ENCODE data around the gene ARL2.

The ARL2 gene

GRCh38 chr11:65016705-65017104 is 2.7 kb downstream of the ARL2 start:
- POLR2A ChIA-PET: interaction anchor here (0.5 to 1.9 kb wide), 3 partner anchors 9 to 96 kb away, joined by 3 to 6 read pairs (median 3); no protein-coding TSS in a partner anchor
- CTCF ChIA-PET: interaction anchor here (0.6 kb wide), 1 partner anchor 134 kb away, joined by 6 read pairs; no protein-coding TSS in a partner anchor
- Histone ChIP-seq H3K27ac (ENCODE audit: extremely low read depth, low read depth, low read length) (no peak overlapping the region), H3K4me1 (ENCODE audit: control insufficient read depth, insufficient read depth, low read length) (no peaks in the 10 kb centered on the region), H3K9me3 (ENCODE audit: control insufficient read depth, insufficient read depth, low read depth, low read length) (no peaks in the 10 kb centered on the region), H3K4me3 (ENCODE audit: low read depth, low read length) (no peak overlapping the region), H3K36me3 (ENCODE audit: control insufficient read depth in 2 of 2, insufficient read depth in 1 of 2, low read length in 2 of 2) (peaks cover 0 to 48% of the 10 kb centered on the region in 2 experiments; a peak in 2 of 3 replicates)
- TF ChIP-seq ZSCAN30 (tag by site-specific recombination; IDR thresholded peaks at IDR 0.05) (no peak), ZNF658 (tag by site-specific recombination; IDR thresholded peaks at IDR 0.05) (no peak), EGR2 (tag by site-specific recombination; IDR thresholded peaks at IDR 0.05; ENCODE audit: low read depth) (0 out of 2 replicates have a peak, but pooled peaks have one; percentile 8), ZNF10 (tag by site-specific recombination; IDR thresholded peaks at IDR 0.05) (0 out of 2 replicates have a peak, but pooled peaks have one; percentile 50), ZFHX2 (tag by site-specific recombination; conservative IDR thresholded peaks at IDR 0.05) (peak; percentile 47; the same call in 1 of the 2 replicates)

- H3K9me3 ChIP-seq (ENCODE audit: control insufficient read depth, insufficient read depth, low read depth, low read length): no peaks in the 10 kb centered on the region
- ChIA-PET CTCF (interaction anchor here (0.6 to 1.2 kb wide), 2 partner anchors 94 to 365 kb away, joined by 3 read pairs; partner anchors contain the start of genes SLC25A45 and TM7SF2), POLR2A (interaction anchor here (0.8 to 1.6 kb wide), 2 partner anchors 10 to 94 kb away, joined by 3 read pairs; partner anchors contain the start of gene SNX15)
- no peaks in the 10 kb centered on the region for H3K4me1 ChIP-seq (ENCODE audit: control insufficient read depth, insufficient read depth, low read length)
- H3K36me3 ChIP-seq (ENCODE audit: control insufficient read depth in 2 of 2, insufficient read depth in 1 of 2, low read length in 2 of 2): peaks cover 0 to 54% of the 10 kb centered on the region in 2 experiments; a peak in 2 of 3 replicates
- H3K27ac ChIP-seq (ENCODE audit: extremely low read depth, low read depth, low read length): no peak overlapping the region
- no peak overlapping the region for H3K4me3 ChIP-seq (ENCODE audit: low read depth, low read length)
- TF ChIP-seq KLF9 (tag by site-specific recombination; IDR thresholded peaks at IDR 0.05; ENCODE audit: low read depth) (no peak), INSM2 (tag by site-specific recombination; IDR thresholded peaks at IDR 0.05) (no peak), KLF17 (tag by site-specific recombination; IDR thresholded peaks at IDR 0.05) (no peak), PRDM10 (tag by site-specific recombination; IDR thresholded peaks at IDR 0.05) (no peak), ZNF10 (tag by site-specific recombination; IDR thresholded peaks at IDR 0.05) (no peak), ZNF155 (tag by site-specific recombination; IDR thresholded peaks at IDR 0.05) (no peak), ELK4 (IDR thresholded peaks at IDR 0.05; ENCODE audit: borderline replicate concordance, low read depth, low read length) (no peak), RBAK (tag by site-specific recombination; IDR thresholded peaks at IDR 0.05) (no peak), SCRT1 (tag by site-specific recombination; IDR thresholded peaks at IDR 0.05; ENCODE audit: borderline replicate concordance) (no peak), PATZ1 (tag by site-specific recombination; IDR thresholded peaks at IDR 0.05) (no peak), ZNF488 (tag by site-specific recombination; IDR thresholded peaks at IDR 0.05) (no peak)
Observed at GRCh38 chr11:65017937-65018336, 4.0 kb downstream of the ARL2 start.
